Gastrocnemius medialis (tissue), 4 donors: ENCODE results near the gene THSD4.

Source experiments
- CTCF ChIP-seq, 5 experiments: fragments of 450-650 bp in 3 of 5; fragments of 200-600 bp in 2 of 5; sonication (generic) in 2 of 5; IDR thresholded peaks in 4 of 5; conservative IDR thresholded peaks in 1 of 5; 1 replicate in 4 of 5; 2 replicates in 1 of 5; pipeline ENCODE4 v1.5.1; 2016 to 2019; ENCODE audit warnings: antibody characterized with exemption in 5 of 5, mild to moderate bottlenecking in 3 of 5, moderate library complexity in 3 of 5
- POLR2A ChIP-seq, 2 donors: fragments of 450-650 bp; IDR thresholded peaks; one replicate each; pipeline ENCODE4 v1.6.1; 2017; ENCODE audit warnings: antibody characterized with exemption in 2 of 2, mild to moderate bottlenecking in 2 of 2, moderate library complexity in 2 of 2

DNA sequence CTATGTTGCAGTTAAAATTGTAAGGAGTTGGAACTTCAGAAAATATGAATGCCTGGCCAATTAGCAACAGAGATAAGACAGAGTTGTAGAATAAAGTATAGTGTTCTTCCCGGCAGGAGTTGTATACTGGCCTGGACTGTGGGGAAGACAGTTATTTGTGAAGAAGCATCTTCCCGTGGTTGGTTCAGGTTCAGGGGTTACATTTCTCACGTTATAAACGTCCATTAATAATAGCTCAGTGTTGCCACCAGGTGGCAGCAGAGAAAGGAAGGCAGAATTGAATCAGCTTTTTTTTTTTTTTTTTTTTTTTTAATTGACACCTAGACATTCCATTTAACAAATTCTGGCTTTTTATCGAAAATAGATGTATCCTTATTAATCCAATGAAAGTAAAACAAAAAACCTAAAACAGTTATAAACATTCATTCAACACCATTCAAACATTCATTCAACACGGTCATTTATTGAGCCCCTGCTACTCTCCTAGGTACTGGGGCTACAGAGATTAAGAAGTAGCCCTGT, 628.7 kb downstream of the THSD4 start:
- TF ChIP-seq CTCF (IDR thresholded peaks at IDR 0.05 in 4 of 5, conservative IDR thresholded peaks at IDR 0.05 in 1 of 5) = peak; percentile 58 to 79 (median 65)
- no peak for TF ChIP-seq POLR2A (IDR thresholded peaks at IDR 0.05)
